PC-9 (cell line): ENCODE data around the gene BCAR3. TPM values are rescaled to one million over a fixed set of nuclear protein-coding genes. Genes with fewer than 3 reads are reported as not detected.
"Not testable (repeated sequence)": the region's sequence is repeated elsewhere in the genome, so short reads cannot be mapped to it uniquely, and the experiment has no call there.

Experiments used
- BruUV-seq: library from RNA; stranded (reverse); fragments of 400-500 nt; replicated peaks from 2 replicates; lab custom pipeline; 2021; lab: Mats Ljungman, UMichigan
- CTCF ChIA-PET: fragments of 300-600 bp; sonication (Branson Sonifier 250); formaldehyde crosslinking; loops from one replicate; lab custom pipeline; 2022; ENCODE audit warnings: antibody characterized with exemption; lab: Charles Lee
- POLR2A ChIA-PET: fragments of 300-600 bp; sonication (Branson Sonifier 250); formaldehyde crosslinking; loops from one replicate; lab custom pipeline; 2022; ENCODE audit warnings: antibody characterized with exemption; ENCODE audit not compliant: unreplicated experiment; lab: Charles Lee
- DNase-seq, 2 experiments: peaks; one replicate each; pipeline versions ENCODE4 v3.0.0 to v3.0.0-alpha.2; 2015 to 2022; ENCODE audit warnings: mixed read lengths in 1 of 2
- H2AFZ ChIP-seq: fragments of 200-600 bp; sonication (generic); 2 replicates; pipeline ENCODE4 v1.8.1; 2017; ENCODE audit warnings: antibody characterized with exemption
- H3F3A ChIP-seq: fragments of 200-600 bp; sonication (generic); 2 replicates; pipeline ENCODE4 v1.8.1; 2017; ENCODE audit warnings: antibody characterized with exemption, mild to moderate bottlenecking, low read depth; ENCODE audit not compliant: insufficient read depth
- H3K27ac ChIP-seq: fragments of 200-600 bp; sonication (generic); 2 replicates; pipeline ENCODE4 v1.6.1; 2016; ENCODE audit warnings: mixed run types
- H3K27me3 ChIP-seq: fragments of 200-600 bp; sonication (generic); 2 replicates; pipeline ENCODE4 v1.6.1; 2016; ENCODE audit warnings: low read depth, mixed run types; ENCODE audit not compliant: insufficient read depth
- H3K36me3 ChIP-seq: fragments of 200-600 bp; sonication (generic); 2 replicates; pipeline ENCODE4 v1.6.1; 2016; ENCODE audit warnings: low read depth, mixed run types
- H3K4me1 ChIP-seq: fragments of 200-600 bp; sonication (generic); replicated peaks from 2 replicates; pipeline ENCODE4 v1.6.1; 2016; ENCODE audit warnings: mixed run types; ENCODE audit not compliant: insufficient read depth
- H3K4me2 ChIP-seq: fragments of 200-600 bp; sonication (generic); 2 replicates; pipeline ENCODE4 v1.6.1; 2017; ENCODE audit warnings: mixed run types
- H3K4me3 ChIP-seq: fragments of 200-600 bp; sonication (generic); 2 replicates; pipeline ENCODE4 v1.6.1; 2016; ENCODE audit warnings: mixed run types
- H3K79me2 ChIP-seq: fragments of 200-600 bp; sonication (generic); 2 replicates; pipeline ENCODE4 v1.6.1; 2017; ENCODE audit warnings: low read depth, mixed run types
- H3K9me2 ChIP-seq: fragments of 200-600 bp; sonication (generic); 2 replicates; pipeline ENCODE4 v1.8.1; 2017; ENCODE audit warnings: mild to moderate bottlenecking; ENCODE audit not compliant: insufficient read depth
- H3K9me3 ChIP-seq: fragments of 200-600 bp; sonication (generic); 2 replicates; pipeline ENCODE4 v1.8.1; 2016; ENCODE audit warnings: low read depth; ENCODE audit not compliant: insufficient read depth
- H4K20me1 ChIP-seq: fragments of 200-600 bp; sonication (generic); 2 replicates; pipeline ENCODE4 v1.8.1; 2017; ENCODE audit not compliant: insufficient read depth
- EZH2 ChIP-seq: fragments of 200-600 bp; sonication (generic); IDR thresholded peaks from 2 replicates; pipeline ENCODE4 v1.8.0; 2017; ENCODE audit warnings: antibody characterized with exemption, low read depth
- intact Hi-C: fragments of 100-400 bp; cut with micrococcal nuclease; formaldehyde crosslinking; loops from one replicate; pipeline ENCODE4 v1.10.0; 2022; ENCODE audit not compliant: unreplicated experiment
- total RNA-seq: library from RNA; stranded (reverse); gene quantifications from 2 replicates; pipeline ENCODE4 v1.2.3, GENCODE V29; 2021
- TF ChIP-seq, protein P1 (sequence below): fragments of 200-600 bp; sonication (generic); conservative IDR thresholded peaks from 2 replicates; pipeline ENCODE4 v1.6.1; 2017; ENCODE audit warnings: mixed run types, antibody characterized with exemption, mild to moderate bottlenecking, moderate library complexity

The BCAR3 gene
- total RNA-seq, 1 experiment from 2014 or later = 70.0 TPM

- Histone ChIP-seq H3K27me3 (no peaks in the 10 kb centered on the region), H3K9me2 (no peaks in the 10 kb centered on the region), H3F3A (peaks cover 55% of the 10 kb centered on the region), H3K9me3 (peaks cover 3% of the 10 kb centered on the region; the same call in 1 of the 2 replicates), H3K4me2 (no peak overlapping the region), H3K4me1 (peaks cover 68% of the 10 kb centered on the region), H3K27ac (no peak overlapping the region), H2AFZ (no peak overlapping the region), H4K20me1 (no peaks in the 10 kb centered on the region), H3K36me3 (peaks cover 7% of the 10 kb centered on the region), H3K4me3 (no peak overlapping the region), H3K79me2 (peaks cover 53% of the 10 kb centered on the region)
- TF ChIP-seq, protein P1, sequence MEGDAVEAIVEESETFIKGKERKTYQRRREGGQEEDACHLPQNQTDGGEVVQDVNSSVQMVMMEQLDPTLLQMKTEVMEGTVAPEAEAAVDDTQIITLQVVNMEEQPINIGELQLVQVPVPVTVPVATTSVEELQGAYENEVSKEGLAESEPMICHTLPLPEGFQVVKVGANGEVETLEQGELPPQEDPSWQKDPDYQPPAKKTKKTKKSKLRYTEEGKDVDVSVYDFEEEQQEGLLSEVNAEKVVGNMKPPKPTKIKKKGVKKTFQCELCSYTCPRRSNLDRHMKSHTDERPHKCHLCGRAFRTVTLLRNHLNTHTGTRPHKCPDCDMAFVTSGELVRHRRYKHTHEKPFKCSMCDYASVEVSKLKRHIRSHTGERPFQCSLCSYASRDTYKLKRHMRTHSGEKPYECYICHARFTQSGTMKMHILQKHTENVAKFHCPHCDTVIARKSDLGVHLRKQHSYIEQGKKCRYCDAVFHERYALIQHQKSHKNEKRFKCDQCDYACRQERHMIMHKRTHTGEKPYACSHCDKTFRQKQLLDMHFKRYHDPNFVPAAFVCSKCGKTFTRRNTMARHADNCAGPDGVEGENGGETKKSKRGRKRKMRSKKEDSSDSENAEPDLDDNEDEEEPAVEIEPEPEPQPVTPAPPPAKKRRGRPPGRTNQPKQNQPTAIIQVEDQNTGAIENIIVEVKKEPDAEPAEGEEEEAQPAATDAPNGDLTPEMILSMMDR = no peak
- no peak for TF ChIP-seq EZH2
- intact Hi-C loops = no loop called here
- BruUV-seq = no TSS peak
- CTCF ChIA-PET = no interaction called here
- DNase-seq = no peak
- POLR2A ChIA-PET = no interaction called here
Observed at GRCh38 chr1:93699049-93699384, 17.4 kb upstream of the BCAR3 start.

- no peaks in the 10 kb centered on the region for H3K9me2 ChIP-seq
- intact Hi-C loops = no loop called here
- no peak overlapping the region for H3K4me2 ChIP-seq
- H3K27me3 ChIP-seq = no peaks in the 10 kb centered on the region
- no TSS peak for BruUV-seq
- no peak overlapping the region for H3K4me3 ChIP-seq
- peaks cover 3% of the 10 kb centered on the region; the same call in 1 of the 2 replicates for H3K9me3 ChIP-seq
- peaks cover 54% of the 10 kb centered on the region for H3K79me2 ChIP-seq
- ChIA-PET CTCF (no interaction called here), POLR2A (interaction anchor here (0.5 kb wide), 1 partner anchor 10 kb away, joined by 5 read pairs; no protein-coding TSS in a partner anchor)
- no peak for DNase-seq
- H3K36me3 ChIP-seq = peaks cover 7% of the 10 kb centered on the region
- no peaks in the 10 kb centered on the region for H4K20me1 ChIP-seq
- peaks cover 68% of the 10 kb centered on the region for H3K4me1 ChIP-seq
- no peak overlapping the region for H2AFZ ChIP-seq
- TF ChIP-seq, protein P1 = no peak
- no peak for TF ChIP-seq EZH2
- H3K27ac ChIP-seq = no peak overlapping the region
- peaks cover 55% of the 10 kb centered on the region for H3F3A ChIP-seq
Observed at GRCh38 chr1:93698329-93699048, 16.9 kb upstream of the BCAR3 start.

DNA sequence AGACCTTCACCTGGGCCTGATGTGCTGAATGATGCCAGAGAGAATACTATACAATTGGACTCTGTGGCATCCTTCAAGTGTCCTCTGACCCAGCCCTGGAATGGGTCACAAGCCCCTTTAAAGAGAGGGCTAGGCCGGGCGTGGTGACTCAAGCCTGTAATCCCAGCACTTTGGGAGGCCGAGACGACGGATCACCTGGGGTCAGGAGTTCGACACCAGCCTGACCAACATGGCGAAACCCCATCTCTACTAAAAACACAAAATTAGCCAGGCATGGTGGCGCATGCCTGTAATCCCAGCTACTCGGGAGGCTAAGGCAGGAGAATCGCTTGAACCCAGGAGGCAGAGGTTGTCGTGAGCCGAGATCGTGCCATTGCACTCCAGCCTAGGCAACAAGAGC is 15.9 kb upstream of the BCAR3 start:
- H3K36me3 ChIP-seq, H2AFZ ChIP-seq, H3K4me3 ChIP-seq, BruUV-seq, H3K27ac ChIP-seq, intact Hi-C loops, H4K20me1 ChIP-seq, H3K9me3 ChIP-seq, H3K4me2 ChIP-seq, H3K9me2 ChIP-seq, H3K27me3 ChIP-seq, DNase-seq: not testable (repeated sequence)
- peaks cover 68% of the 10 kb centered on the region for H3K4me1 ChIP-seq
- CTCF ChIA-PET = interaction anchor here (0.6 kb wide), 1 partner anchor 35 kb away, joined by 4 read pairs; no protein-coding TSS in a partner anchor
- POLR2A ChIA-PET = interaction anchor here (0.6 kb wide), 1 partner anchor 16 kb away, joined by 4 read pairs; no protein-coding TSS in a partner anchor
- peaks cover 55% of the 10 kb centered on the region for H3F3A ChIP-seq
- peaks cover 49% of the 10 kb centered on the region for H3K79me2 ChIP-seq
